Ammon's horn (tissue), 1 donor: ENCODE results near the gene KIAA0825.

Source experiments
- DNase-seq: peaks from one replicate; pipeline ENCODE4 v3.0.0-alpha.2; 2016; ENCODE audit warnings: low spot score

KIAA0825 gene

DNA sequence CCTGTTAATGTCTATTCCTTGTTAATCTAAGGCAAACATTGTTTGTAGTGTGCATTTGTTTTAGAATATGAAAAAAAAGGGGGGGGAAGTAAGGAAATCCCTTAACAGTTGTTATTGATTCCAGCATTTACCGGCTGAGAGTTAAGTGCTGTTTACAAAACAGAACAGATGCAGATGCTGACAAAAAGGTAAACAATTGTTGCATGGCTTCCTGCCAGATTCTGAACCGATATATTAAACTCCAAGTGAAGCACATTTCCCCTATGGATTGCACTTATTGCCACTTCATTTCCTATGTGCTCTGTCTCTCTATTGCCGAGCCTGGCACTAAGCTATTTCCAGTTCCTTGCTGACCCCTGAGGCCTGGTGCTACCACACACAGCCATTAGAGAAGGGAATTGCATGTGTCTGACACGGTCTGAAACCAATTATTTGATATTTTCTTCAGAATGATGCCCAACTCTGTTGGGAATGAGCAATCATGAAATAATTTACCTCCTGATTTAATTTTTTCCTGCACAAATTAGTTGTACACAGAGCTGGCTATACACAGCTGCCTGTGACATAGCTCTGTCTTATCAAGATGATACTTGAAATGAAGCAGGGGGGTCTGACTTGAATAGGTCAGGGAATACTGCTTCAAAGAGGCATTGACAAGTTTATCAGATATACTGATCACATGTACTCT lies 109.8 kb downstream of the KIAA0825 start:
- no peak for DNase-seq

DNA sequence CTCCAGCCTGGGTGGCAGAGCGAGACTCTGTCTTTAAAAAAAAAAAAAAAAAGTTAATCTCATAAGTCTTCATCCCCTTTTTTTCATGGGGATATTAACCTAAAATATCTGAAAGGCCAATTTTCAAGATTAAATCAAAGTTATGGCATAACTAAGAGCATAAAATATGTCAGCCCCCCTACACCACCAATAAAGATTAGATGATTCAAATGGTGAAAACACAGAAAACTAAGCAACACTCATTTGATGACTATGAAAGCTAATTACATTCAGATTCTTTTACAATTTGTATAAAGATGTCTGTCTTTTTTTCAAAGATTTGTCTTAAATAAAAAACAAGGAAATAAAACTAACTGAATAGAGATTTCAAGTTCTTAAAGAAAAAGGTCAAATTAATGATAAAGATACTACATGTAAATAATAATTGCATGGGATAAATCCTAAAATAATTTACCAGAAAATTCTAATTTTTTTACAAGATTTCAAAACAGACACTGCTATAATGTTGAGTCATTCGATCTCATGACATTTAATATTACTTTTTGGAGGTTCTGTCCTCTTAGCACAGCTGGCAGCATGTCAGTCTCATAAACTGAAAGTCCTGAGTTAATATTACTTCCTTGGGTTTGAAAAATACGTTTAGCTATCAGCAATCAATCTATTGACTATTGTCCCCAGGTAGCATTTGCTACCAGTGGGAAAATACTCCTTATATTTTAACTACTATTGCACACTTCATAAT lies 112.9 kb downstream of the KIAA0825 start:
- DNase-seq, result no peak

DNA sequence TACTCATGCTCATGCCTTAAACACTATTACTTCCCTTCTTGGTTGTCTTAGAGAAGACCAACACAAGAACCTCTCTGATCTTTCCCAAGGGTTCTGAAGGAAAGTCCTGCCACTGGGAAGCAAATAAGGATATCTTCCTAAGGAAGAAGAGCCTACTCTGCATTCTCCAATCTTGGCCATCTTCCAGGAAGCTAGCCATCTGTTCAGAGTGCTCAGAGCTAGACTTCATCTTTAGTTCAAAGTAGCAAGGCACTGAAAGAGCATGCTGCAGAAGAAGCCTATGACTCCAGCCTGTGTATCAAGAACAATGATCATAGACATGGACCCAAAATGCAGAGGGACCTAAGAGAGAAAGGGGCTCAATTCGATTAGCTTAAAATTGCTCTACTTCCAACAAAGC lies 114.7 kb downstream of the KIAA0825 start:
- DNase-seq, result no peak

DNA sequence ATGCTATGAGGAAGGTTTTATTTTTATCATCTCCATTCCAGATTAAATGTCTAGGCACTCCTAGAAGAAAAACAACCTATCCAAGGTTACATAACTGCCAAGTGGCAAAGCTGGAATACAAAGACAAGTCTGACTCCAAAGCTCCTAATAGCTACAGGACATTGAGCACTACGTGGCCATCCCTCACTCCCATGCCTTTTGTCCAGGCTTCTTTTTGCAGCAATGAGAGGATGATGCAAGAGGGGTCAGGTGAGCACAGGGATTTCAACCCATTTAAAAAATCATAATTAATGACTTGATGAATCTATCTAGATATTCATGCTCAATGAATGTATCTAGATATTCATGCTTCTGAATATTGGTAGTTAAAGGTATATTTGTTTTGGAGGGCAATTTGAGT lies 117.0 kb downstream of the KIAA0825 start:
- DNase-seq, result no peak

DNA sequence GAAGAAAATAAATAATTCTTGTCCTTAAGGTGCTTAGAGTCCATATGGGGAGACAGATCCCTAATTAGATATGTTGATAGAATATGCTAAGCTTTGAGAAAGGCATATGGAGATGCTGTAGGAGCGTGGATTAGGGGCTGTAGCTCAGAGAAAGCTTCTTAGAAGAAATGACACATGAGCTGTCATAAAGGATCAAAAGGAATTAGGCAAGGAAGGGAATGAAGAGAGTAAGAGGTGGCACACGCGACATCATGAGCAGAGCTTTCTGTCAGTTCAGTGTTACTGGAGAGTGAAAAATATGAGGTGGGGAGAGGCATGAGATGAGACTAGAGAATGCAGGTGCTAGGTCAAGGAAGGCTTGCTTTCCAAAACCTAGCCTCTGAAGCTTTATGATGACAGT lies 118.6 kb downstream of the KIAA0825 start:
- no peak for DNase-seq

DNA sequence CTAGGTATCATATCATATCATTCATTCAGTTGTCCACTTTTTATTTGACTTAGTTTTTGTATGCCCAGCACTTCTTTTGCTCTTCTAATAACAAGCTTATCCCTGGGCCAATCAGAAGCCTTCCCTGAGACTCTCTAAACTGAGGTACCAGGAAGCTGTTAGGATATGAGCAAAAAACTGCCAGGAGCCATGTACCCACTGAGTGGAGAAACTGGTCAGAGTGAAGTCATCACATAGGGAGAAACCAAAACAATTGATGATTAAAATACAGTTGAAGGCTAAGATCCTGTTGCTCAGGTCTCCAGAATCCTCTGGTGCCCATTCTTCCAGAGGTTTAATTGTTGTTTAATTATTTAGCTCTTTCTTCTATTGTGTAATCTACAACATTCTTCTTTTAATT lies 120.2 kb downstream of the KIAA0825 start:
- DNase-seq, result no peak

DNA sequence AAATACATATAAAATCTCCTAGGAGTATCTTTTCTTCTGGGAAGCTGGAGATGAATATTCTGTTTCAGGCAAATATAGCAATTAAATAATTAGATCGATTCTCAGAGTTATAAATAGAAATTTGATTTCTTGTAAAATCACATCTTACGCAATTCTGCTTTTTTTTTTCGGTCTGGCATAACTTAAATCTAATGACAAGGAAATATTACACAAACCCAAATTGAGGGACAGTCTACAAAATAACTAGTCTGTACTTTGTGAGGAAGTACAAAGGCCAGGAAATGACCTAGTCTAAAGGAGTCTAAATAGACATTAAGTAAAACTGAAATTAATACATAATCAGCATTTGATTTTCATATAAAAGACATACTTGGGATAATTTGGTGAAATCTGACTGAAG lies 133.3 kb downstream of the KIAA0825 start:
- no peak for DNase-seq

DNA sequence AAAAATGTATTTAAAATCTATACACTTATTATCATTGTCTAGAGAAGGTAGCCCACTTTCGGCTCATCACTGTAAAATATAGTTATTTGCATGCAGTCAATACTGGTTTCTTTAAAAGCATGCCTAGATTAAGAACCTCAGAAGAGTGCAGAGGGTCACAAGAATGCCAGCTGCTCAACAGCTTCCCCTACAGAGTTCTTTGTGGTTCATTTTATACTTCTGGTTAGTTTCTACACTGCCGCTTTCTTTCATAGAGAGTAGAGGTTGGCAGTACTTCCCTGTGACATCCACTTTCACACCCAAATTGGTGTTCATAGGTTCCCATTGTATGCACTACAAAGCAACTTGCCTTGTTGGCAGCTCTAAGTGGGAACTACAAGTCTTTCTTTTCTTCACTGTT lies 137.3 kb downstream of the KIAA0825 start:
- DNase-seq, result no peak

DNA sequence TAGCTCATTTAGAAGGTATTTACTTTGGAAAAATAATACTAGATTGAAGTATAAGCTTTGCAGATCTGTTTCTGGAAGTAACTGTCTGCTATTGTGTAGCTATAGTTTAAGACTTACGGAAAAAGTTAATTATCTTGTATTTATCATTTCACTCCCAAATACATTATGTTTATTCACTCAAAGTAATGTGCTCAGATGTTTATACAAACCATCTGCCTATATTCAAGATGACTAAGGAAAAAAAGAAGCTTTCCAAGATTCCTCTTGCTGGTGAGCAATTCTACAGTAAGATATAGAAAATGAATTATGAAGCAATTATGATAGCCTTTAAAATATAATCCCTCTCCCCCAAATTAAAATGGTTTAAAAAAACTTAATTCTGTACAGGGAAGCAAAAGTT lies 137.9 kb downstream of the KIAA0825 start:
- no peak for DNase-seq

DNA sequence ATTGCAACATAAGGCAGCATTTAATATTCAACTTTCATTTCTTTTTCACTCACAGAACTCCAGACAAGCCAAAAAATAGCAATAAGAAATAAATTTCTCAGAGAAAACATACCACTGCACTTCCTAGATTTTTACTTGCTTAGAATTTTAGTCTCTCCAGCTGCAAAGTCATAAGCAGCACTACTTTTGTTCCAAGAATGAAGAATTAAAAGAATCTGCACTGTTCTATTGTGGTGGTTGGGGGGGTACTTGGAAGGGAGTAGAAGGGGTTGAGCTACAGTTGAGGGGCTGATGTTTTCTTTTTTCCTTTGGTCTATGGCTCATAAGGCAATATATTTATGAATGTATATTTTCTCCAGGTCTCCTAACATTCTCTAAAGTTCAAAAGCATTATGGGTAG lies 144.5 kb downstream of the KIAA0825 start:
- DNase-seq, result no peak

DNA sequence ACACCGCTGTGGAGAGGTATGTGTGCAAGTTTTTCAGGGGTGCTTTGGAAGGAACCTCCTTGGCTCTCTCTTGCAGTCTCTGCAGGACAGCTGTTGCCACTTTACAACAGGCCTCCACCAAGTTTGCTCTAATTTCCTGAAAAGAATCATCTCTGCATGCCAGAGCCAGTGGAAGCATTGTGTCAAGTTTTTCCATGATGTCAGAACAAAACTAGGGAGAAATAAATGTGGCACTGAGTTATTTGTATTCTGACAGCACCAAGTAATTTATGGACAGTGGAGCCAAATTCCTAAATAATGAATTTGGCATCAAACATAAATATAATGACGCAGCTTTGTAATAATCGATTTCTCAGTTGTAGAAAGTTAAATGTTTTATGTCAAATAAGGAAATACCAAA lies 146.9 kb downstream of the KIAA0825 start:
- DNase-seq, result no peak

DNA sequence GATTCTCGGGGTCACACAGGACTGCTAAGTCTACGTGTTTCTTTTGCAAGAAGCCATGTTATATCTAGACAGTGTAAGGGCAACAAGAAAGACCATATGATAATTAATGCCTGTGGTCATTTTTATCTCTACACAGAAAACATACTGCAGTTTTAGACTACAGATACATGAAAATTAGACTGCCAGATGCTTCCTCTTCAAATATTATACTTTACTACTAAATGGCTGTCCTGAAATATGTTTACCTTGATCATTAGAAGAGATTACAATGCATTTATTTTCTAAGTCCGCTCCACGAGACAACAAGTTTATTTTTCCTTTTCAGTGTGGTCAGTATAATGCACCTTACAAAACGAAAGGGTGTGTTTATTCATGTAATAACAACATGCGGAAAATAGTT lies 147.6 kb downstream of the KIAA0825 start:
- DNase-seq, result no peak

DNA sequence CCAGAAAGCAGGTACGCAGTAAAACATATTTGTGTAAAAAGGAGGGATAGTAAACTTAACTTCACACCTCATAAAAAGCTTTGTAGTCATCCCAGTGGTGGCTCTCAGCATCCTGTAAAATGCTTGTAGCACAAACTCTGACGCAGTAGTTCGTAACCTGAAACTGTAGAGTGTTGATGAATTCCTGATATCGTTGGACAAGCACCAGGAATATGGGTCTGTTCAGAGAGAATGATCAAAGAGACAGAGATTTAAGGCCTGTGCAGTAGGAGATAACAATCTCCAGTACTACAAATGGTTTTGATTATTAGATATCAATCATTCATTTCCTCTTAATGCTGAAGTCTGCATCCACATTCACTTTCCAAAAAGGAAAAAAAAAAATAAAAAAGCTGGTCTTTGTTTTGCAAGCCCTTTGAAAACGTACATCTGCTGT lies 148.5 kb downstream of the KIAA0825 start:
- DNase-seq, result no peak

DNA sequence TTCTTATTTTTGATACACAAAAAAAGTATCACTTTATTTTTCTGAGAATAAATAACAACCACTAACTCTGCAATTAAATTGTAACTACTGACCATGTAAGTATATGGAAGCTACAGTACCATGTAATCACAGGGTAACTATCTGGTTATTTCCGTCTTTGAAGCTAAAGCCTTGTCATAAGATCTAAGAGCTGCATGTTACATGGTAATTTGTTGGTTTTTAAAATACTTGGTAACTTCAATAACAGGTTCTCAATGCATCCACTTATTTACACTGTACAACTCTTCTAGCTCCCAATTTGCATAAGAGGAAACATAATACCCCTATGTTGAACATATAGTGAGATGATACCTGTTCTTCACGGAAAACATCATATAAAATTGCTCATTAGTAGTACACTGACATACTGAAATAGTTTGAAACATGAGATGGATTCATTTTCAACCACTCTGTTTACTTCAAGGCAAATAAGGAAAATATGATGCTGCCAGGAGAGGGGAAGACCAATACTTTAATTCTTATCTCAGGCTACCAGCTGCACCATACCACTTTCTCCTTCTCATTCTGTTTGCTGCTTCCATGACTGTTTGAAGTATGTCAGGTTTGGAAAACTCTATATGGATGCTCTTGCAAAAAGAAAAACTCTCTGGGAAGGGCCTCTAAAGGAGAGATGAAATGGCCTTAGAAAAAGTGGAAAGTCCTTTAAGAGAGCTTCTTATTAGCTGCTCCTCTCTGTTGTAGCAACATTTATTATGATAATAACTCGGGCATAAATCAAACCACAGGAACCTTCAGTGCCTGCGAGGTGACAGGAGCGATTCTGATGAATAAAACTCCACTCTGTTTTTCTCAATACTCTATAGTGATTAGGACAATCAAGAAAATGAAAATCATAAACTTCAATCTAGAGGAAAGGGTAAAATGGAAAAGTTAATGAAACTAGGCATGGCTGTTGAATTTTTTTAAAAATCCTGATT lies 150.2 kb downstream of the KIAA0825 start:
- no peak for DNase-seq

DNA sequence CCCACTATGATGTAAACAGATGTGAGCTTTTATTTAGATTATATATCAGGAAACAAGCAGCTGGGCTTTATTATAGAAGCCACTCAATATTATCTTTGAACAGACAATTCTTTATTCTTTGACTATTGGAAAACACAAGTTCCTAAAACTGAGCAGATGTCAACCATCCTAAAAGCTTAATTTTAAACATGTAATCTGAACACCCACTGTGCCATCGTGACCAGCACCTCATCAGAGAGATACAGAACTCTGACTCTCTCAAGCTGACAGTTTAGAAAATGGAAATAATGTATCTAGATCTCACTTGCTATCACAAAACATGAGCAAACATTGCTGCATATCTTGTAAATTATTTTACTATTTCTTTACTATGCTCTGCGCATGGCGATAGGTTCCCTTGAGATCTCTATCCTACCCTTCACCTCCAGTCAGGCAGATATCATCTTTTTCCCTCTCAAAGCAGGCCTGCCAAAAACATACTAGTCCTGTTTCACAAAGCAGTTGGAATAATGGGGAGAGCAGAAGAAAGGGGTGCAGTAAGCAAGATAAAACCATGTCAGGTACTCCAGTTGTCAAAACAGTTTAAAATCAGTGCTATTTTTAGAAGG lies 151.0 kb downstream of the KIAA0825 start:
- no peak for DNase-seq

DNA sequence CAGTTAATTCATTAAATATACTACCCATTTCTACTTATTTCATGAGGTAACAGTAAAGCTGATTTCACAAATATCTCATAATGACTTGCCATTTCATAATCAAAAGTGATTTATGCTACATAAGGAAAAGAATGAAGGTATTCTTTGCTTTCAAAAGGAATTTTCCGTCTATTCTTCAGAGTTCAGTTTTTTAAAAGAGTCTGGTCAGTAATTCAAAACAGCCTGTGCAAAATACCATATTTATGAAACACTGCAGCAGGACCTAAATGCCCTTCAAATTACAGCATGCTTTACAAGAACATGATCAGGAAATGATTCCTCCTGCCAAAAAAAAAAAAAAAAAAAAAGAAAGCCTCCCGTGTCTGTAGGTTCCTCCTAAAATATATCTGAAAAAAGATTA lies 154.7 kb downstream of the KIAA0825 start:
- DNase-seq, result no peak

DNA sequence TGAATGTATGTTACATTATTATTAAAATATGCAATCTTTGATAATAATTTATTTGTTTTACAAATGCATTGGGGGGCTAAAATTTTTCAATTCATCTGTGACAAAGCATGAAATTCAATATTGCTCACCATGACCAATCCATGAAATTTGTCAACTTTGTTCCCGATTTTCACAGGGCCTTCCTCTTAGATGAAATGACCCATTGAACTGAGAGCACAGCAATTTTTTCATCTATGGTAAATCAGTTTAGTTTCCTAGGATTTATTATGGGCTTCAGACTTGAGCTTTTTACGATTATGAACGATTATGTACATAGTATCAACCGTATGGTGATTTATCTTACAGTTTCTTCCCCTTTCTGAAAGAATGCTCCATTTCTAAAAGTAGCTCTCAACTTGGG lies 157.3 kb downstream of the KIAA0825 start:
- no peak for DNase-seq

DNA sequence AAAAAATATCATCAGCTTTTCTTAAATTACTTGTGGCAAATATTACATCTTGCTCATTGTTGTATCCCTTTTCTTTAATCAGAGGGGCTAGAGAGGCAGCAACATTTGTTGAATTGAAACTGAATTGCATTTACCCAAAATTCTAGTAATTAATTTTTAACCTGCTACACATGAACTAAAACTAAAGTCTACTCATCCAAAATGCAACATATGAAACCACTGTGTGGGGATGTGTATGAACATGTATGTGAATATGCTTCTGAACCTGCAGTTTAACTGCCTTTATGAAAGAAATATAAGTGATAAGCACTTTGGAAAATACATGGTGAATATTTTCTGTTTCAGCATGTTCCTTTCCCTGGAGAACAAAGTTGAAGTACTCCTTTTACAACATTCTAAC lies 158.5 kb downstream of the KIAA0825 start:
- no peak for DNase-seq

DNA sequence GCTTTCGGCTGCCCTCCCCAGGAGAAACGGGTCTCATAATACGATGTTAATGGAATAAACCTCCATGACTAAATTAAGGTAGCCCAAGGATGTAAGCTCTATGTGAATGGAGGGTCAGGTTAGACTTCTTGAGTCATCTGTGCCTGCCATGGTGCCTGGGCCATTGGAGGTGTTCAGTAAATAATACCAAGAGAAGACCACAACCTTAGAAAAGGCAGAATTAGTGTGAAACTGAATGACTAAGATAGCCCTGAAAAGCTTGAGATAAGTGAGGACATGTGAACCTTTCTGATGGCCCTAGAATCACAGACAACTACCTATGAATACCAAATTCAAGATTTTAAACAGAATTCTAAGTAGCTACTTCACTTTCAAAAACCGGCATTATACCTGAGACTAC lies 160.6 kb downstream of the KIAA0825 start:
- DNase-seq, result no peak

DNA sequence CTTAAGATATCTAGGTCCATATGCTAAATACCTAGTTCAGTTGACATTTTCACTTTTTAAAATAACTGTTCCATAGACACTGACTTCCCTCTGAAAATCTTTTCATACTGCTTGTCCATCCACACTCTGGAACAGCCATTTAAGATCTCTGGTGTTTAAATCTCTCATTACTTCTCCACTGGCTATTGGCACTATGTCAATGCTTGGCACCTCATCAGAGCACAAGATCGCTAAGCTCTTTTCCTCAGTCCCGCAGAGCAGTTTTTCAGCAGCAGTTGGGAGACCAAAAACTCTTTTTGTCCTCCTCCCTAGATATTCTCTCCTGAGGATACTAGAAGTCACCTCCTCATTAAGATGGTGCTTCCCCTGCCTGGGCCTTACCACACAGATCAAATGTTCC lies 172.7 kb downstream of the KIAA0825 start:
- no peak for DNase-seq

DNA sequence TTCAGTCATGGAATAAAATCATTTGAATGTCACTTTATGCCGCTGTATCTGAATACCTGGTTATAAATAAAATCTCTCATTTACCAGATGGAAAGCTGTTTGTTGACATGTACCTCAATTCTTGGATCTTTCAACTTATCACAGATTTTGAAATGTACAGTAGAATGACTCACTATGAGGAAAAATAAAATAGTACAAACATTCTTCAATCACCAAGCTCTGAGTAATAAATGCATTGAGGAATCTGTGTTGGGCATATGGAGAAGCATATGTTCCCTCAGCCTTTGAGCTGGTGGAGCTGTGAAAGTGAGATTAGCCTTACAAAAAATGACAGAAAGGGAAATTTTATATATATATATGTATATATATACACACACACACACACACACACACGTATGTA lies 175.4 kb downstream of the KIAA0825 start:
- DNase-seq, result peak; percentile 25

DNA sequence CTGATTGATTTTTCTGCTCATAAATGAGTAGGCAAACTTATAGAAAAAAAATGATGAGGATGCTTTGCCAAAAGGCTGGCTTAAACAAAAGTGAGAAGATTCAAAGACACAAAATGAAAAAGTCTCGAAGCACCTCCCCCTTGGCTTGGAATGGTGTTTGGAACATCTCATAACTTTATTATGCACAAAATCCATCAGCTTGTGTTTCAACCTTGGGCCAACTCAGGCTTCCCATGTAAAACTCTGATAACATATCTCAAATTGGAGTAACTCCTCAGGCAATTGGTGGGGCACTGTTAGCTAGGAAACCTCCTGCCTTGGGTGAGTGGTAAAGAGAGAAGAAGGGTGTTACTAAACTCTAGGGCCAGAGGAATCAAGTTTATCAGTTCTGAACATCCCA lies 176.3 kb downstream of the KIAA0825 start:
- no peak for DNase-seq
